Measurements from ENCODE around the gene HLCS. TPM values are rescaled to one million over a fixed set of nuclear protein-coding genes. Genes with fewer than 3 reads are reported as not detected.
A peak's percentile ranks its signal among the peaks of the same experiment; 100 is the strongest.

HLCS gene
- total RNA-seq, 1 experiment from 2014 or later, result 20.9 TPM

DNA sequence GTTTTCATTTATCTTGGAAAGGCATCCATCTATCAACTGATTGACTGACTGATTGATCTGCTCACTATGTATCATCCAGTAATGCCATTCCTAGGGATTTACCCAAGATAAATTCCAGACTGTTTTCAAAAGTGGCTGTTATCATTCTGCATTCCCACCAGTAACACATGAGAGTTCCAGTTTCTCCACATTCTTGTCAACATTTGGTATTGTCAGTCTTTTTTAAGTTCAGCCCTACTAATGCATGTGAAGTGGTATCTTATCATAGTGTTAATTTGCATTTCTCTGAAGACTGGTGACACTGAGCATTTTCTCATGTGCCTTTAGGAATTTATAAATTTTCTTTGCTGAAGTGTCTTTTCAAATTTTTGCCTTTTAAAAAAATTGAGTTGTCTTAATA lies 168.0 kb downstream of the HLCS start:
- no peaks in the 10 kb centered on the region for H3K27me3 ChIP-seq (replicated peaks)
- no peaks in the 10 kb centered on the region for H3K9me3 ChIP-seq (replicated peaks)
- peaks cover 7% of the 10 kb centered on the region; the same call in 1 of the 2 replicates for H3K4me1 ChIP-seq (replicated peaks)
- no peak overlapping the region for H3K4me3 ChIP-seq
- H3K27ac ChIP-seq, result no peak overlapping the region
- H3K36me3 ChIP-seq, result 0 out of 2 replicates have a peak, but pooled peaks cover 2% of the 10 kb centered on the region
- no peak for DNase-seq (ENCODE audit: low read depth in 1 of 2, low spot score in 2 of 2)

GRCh38 chr21:36796070-36796469 lies 170.4 kb downstream of the HLCS start:
- DNase-seq (ENCODE audit: low read depth in 1 of 2, low spot score in 2 of 2), result no peak
- 0 out of 2 replicates have a peak, but pooled peaks cover 2% of the 10 kb centered on the region for H3K36me3 ChIP-seq

GRCh38 chr21:36792505-36792967 lies 173.9 kb downstream of the HLCS start:
- Histone ChIP-seq H3K4me1 (replicated peaks) (peaks cover 13% of the 10 kb centered on the region), H3K9me3 (replicated peaks) (no peaks in the 10 kb centered on the region), H3K27ac (no peak overlapping the region), H3K4me3 (no peak overlapping the region), H3K27me3 (replicated peaks) (no peaks in the 10 kb centered on the region), H3K36me3 (no peaks in the 10 kb centered on the region)
- no peak for DNase-seq (ENCODE audit: low read depth in 1 of 2, low spot score in 2 of 2)

More at GRCh38 chr21:36796070-36796469, 170.4 kb downstream of the HLCS start:
- Histone ChIP-seq H3K27me3 (replicated peaks) (no peaks in the 10 kb centered on the region), H3K9me3 (replicated peaks) (no peaks in the 10 kb centered on the region), H3K4me1 (replicated peaks) (peaks cover 7% of the 10 kb centered on the region; the same call in 1 of the 2 replicates), H3K4me3 (no peak overlapping the region), H3K27ac (no peak overlapping the region)

DNA sequence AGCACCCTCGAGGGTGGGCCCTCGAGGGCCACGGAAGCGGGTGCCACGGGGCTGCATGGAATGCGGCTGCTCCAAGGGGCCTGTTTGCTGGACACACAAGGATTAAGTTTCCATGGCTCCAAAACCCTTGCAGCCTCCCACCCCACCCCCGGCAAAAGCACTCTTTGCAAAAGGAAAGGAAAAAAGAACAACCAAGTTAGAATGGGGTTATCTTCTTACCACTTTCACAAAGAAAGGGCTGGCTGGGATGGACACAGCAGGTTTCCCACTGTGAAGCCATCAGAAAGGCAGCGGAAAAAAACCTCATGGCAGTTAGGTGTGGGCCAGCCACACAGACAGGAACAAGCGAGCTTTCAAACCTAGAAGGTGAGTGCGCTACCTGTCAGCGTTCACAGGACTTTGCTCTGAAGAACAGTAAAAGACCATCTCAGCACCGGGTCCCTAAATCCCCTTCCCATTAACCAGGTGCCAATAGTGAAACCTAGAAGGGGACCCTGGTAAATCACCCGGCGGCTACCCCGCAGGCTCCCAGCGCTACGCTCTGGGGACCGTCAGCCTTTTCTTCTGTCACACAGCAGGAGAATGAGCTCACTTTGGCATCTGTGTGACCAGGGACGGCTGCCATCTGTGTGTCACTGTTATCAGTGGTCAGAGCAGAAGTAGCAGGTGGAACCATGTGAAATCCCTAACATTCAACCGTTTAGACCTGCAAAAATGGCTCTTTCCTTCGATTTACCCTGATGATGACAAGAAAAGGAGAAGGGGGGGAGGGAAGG lies 174.6 kb downstream of the HLCS start:
- DNase-seq (ENCODE audit: low read depth in 1 of 2, low spot score in 2 of 2), result no peak
- H3K4me1 ChIP-seq (replicated peaks), result peaks cover 13% of the 10 kb centered on the region
- no peak overlapping the region for H3K4me3 ChIP-seq
- H3K27me3 ChIP-seq (replicated peaks), result no peaks in the 10 kb centered on the region
- no peaks in the 10 kb centered on the region for H3K9me3 ChIP-seq (replicated peaks)
- H3K36me3 ChIP-seq, result no peaks in the 10 kb centered on the region
- H3K27ac ChIP-seq, result no peak overlapping the region

DNA sequence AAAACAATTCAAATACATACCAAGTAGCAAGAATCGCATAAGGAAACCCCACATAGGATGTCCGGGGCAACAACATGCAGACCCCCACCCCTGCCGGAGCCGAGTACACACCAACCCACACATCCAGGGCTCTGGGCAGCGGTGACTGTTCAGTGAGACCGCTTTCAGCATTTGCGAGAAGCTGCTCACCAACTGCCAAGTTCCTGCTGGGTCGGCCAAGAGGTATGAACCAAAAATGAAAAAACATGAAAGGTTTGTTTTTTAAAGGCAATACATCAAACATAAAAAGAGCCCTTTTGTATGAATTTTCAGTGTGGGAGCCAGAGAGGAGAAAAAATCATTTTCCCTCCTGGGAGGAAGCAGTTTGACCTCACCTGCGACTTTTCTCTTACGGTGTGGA lies 175.3 kb downstream of the HLCS start:
- H3K9me3 ChIP-seq (replicated peaks), result no peaks in the 10 kb centered on the region
- no peak overlapping the region for H3K27ac ChIP-seq
- no peaks in the 10 kb centered on the region for H3K27me3 ChIP-seq (replicated peaks)
- H3K4me3 ChIP-seq, result no peak overlapping the region
- DNase-seq (ENCODE audit: low read depth in 1 of 2, low spot score in 2 of 2), result no peak
- H3K36me3 ChIP-seq, result no peaks in the 10 kb centered on the region
- H3K4me1 ChIP-seq (replicated peaks), result peaks cover 13% of the 10 kb centered on the region

GRCh38 chr21:36790616-36791015 lies 175.9 kb downstream of the HLCS start:
- no peak overlapping the region for H3K27ac ChIP-seq
- no peaks in the 10 kb centered on the region for H3K36me3 ChIP-seq
- no peaks in the 10 kb centered on the region for H3K9me3 ChIP-seq (replicated peaks)
- no peak for DNase-seq (ENCODE audit: low read depth in 1 of 2, low spot score in 2 of 2)
- H3K27me3 ChIP-seq (replicated peaks), result no peaks in the 10 kb centered on the region
- peaks cover 13% of the 10 kb centered on the region for H3K4me1 ChIP-seq (replicated peaks)
- no peak overlapping the region for H3K4me3 ChIP-seq

DNA sequence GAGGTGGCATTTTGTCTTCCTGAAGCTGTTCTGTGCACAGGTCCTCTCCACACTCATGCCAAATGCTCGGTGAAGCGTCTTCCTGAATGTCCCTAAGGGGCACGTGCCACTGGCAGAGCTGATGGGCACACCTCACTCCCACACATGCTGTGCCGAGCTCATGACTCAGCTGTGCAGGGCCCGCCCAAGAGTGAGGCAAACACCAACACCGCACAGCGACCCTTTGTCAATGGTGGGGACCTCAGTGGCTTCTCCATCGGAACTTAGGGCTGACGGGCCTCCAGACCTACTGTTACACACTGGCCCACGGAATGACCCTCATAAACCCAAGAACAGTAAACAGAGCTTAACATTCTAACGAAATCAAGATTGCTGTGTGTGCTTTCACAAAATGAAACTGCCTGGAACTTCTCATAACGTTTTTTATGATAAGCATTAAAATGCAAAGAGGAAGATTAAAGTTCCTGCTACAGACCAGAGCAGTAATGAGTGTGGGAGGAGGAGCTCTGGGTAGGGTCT lies 178.3 kb downstream of the HLCS start:
- Histone ChIP-seq H3K27me3 (replicated peaks) (no peaks in the 10 kb centered on the region), H3K9me3 (replicated peaks) (no peaks in the 10 kb centered on the region), H3K36me3 (no peaks in the 10 kb centered on the region), H3K4me1 (replicated peaks) (peaks cover 25% of the 10 kb centered on the region), H3K4me3 (peak overlapping the region; percentile 24), H3K27ac (peak overlapping the region; percentile 33; the same call in 1 of the 2 replicates)
- peak; percentile 39 to 63 for DNase-seq (ENCODE audit: low read depth in 1 of 2, low spot score in 2 of 2)

- Histone ChIP-seq H3K27ac (no peak overlapping the region), H3K4me3 (no peak overlapping the region), H3K4me1 (replicated peaks) (peaks cover 25% of the 10 kb centered on the region), H3K27me3 (replicated peaks) (no peaks in the 10 kb centered on the region), H3K9me3 (replicated peaks) (no peaks in the 10 kb centered on the region), H3K36me3 (no peaks in the 10 kb centered on the region)
- DNase-seq (ENCODE audit: low read depth in 1 of 2, low spot score in 2 of 2), result no peak
Observed at GRCh38 chr21:36786186-36786585, 180.3 kb downstream of the HLCS start.

DNA sequence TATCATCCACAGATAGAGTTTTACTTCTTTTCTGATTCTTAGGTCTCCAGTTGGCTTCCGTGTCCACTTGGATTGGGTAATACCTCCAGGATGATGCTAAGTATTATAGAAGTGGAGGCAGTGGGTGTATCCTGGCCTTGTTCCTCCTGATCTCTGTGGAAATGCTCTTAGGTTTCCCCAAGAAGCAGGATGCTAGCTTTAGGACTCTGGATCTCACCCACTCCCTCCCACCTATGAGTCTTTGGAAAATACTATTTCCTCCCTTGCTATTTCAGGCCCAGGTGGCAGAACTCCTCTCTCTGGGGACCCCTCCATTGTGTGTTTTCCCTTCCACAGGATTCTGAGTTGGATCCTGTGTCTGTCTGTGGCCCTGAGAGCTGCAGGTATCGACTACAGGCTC lies 180.9 kb downstream of the HLCS start:
- no peak overlapping the region for H3K4me3 ChIP-seq
- H3K9me3 ChIP-seq (replicated peaks), result no peaks in the 10 kb centered on the region
- DNase-seq (ENCODE audit: low read depth in 1 of 2, low spot score in 2 of 2), result no peak
- H3K4me1 ChIP-seq (replicated peaks), result peaks cover 25% of the 10 kb centered on the region
- H3K27me3 ChIP-seq (replicated peaks), result no peaks in the 10 kb centered on the region
- H3K36me3 ChIP-seq, result no peaks in the 10 kb centered on the region
- H3K27ac ChIP-seq, result no peak overlapping the region

GRCh38 chr21:36784947-36785346 lies 181.5 kb downstream of the HLCS start:
- Histone ChIP-seq H3K4me3 (no peak overlapping the region), H3K4me1 (replicated peaks) (peaks cover 25% of the 10 kb centered on the region), H3K36me3 (no peaks in the 10 kb centered on the region), H3K27me3 (replicated peaks) (no peaks in the 10 kb centered on the region), H3K27ac (no peak overlapping the region), H3K9me3 (replicated peaks) (no peaks in the 10 kb centered on the region)
- no peak for DNase-seq (ENCODE audit: low read depth in 1 of 2, low spot score in 2 of 2)

DNA sequence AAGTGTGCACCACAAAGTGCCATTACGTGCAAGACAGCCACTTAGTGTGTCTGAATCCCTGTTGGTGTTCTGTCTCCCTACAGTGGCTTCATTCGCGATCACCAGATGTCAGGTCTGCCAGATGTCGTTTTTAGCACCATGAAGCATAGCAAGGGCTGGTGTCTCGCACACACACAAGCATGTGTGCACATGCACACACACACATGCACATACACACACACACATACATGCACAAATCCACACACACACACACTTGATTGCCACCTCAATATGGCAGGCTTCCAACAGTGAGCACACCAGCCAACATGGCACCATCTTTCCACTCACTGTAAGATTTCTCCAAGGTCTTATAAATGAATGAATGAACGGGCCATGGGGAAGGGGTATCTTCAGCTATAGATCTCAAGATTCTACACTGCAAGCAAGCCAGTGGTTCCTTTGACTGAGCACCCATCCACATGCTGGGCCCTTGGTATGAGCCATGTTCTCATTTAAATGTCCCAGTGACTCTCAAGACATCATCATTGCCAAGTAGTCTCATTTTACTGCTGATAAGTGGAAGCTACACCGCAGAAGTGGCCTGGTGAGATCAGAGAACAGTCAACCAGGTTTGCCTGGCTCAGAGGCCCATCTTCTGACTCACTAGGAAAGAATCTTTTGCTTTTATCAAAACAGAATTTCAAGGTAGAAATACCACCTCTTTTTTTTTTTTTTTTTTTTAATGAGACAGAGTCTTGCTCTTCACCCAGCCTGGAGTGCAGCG lies 182.7 kb downstream of the HLCS start:
- no peaks in the 10 kb centered on the region for H3K36me3 ChIP-seq
- H3K9me3 ChIP-seq (replicated peaks), result no peaks in the 10 kb centered on the region
- DNase-seq (ENCODE audit: low read depth in 1 of 2, low spot score in 2 of 2), result peak; percentile 43 to 66
- no peak overlapping the region; the same call in 1 of the 2 replicates for H3K27ac ChIP-seq
- H3K4me1 ChIP-seq (replicated peaks), result peaks cover 22% of the 10 kb centered on the region
- no peak overlapping the region for H3K4me3 ChIP-seq
- H3K27me3 ChIP-seq (replicated peaks), result no peaks in the 10 kb centered on the region

DNA sequence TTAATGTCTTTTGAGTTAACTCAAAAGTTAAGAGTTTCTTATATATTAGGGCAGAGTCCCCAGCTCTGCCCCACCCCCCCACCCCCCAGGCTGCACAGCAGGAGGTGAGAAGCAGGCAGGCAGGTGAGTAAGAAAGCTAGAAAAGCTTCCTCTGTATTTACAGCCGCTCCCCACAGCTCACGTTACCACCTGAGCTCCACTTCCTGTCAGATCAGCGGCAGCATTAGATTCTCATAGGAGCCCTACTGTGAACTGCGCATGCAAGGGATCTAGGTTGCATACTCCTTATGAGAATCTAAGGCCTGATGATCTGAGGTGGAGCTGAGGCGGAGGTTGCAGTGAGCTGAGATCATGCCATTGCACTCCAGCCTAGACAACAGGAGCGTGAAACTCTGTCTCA lies 185.6 kb downstream of the HLCS start:
- Histone ChIP-seq H3K4me1 (replicated peaks) (peaks cover 12% of the 10 kb centered on the region), H3K4me3 (no peak overlapping the region), H3K27me3 (replicated peaks) (no peaks in the 10 kb centered on the region), H3K9me3 (replicated peaks) (no peaks in the 10 kb centered on the region), H3K36me3 (no peaks in the 10 kb centered on the region), H3K27ac (no peak overlapping the region)
- DNase-seq (ENCODE audit: low read depth in 1 of 2, low spot score in 2 of 2), result no peak

DNA sequence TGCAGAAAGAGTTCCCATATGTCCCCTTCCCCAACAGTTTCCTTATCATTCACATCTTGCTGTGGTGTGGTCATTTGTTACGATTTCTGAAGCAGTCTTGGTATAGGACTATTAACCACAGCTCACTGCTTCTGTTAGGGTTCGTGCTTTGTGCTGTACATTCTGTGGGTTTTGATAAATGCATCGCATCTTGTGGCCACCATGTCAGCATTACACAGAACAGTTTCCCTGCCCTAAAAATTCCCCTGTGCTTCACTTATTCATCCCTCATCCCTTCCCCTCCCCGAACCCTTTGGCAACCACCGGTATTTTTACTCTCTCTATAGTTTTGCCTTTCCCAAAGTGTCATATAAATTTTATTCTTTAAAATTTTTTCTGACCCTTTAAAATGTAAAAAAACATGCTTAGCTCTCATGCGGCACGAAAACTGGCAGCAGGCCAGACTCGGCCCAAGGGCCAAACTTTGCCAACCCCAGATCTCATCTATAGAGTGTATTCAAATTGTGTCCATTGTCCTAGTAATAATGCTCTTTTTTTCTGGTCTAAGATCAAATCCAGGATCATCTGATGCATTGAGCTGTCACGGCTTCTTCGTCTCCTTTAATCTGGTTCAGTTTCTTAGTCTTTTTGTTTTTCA lies 189.4 kb downstream of the HLCS start:
- no peaks in the 10 kb centered on the region for H3K9me3 ChIP-seq (replicated peaks)
- no peaks in the 10 kb centered on the region for H3K36me3 ChIP-seq
- no peak for DNase-seq (ENCODE audit: low read depth in 1 of 2, low spot score in 2 of 2)
- H3K4me3 ChIP-seq, result no peak overlapping the region
- no peaks in the 10 kb centered on the region for H3K27me3 ChIP-seq (replicated peaks)
- no peak overlapping the region for H3K27ac ChIP-seq
- H3K4me1 ChIP-seq (replicated peaks), result peaks cover 5% of the 10 kb centered on the region; the same call in 1 of the 2 replicates

Data from SJSA1 (cell line).